WTC11 (cell line): Measurements from ENCODE around the gene GBP5.

ENCODE experiments used
- ESRRA ChIP-seq: sonication (generic); formaldehyde crosslinking; IDR thresholded peaks from 2 replicates; pipeline ENCODE4 v1.8.1; 2022; ENCODE audit warnings: mild to moderate bottlenecking, missing genetic modification reagents, borderline replicate concordance
- JUN ChIP-seq: sonication (generic); formaldehyde crosslinking; IDR thresholded peaks from 2 replicates; pipeline ENCODE4 v1.8.0; 2023; ENCODE audit warnings: mild to moderate bottlenecking, missing genetic modification reagents
- NFYB ChIP-seq: sonication (generic); formaldehyde crosslinking; conservative IDR thresholded peaks from 2 replicates; pipeline ENCODE4 v1.8.0; 2022; ENCODE audit warnings: low read depth, missing genetic modification reagents
- NR2C2 ChIP-seq: sonication (generic); formaldehyde crosslinking; IDR thresholded peaks from 2 replicates; pipeline ENCODE4 v1.8.0; 2022; ENCODE audit warnings: mild to moderate bottlenecking, missing genetic modification reagents
- TP53 ChIP-seq: sonication (generic); formaldehyde crosslinking; IDR thresholded peaks from 2 replicates; pipeline ENCODE4 v1.8.1; 2023; ENCODE audit warnings: mild to moderate bottlenecking, missing genetic modification reagents
- ZNF138 ChIP-seq: sonication (generic); formaldehyde crosslinking; conservative IDR thresholded peaks from 2 replicates; pipeline ENCODE4 v1.8.1; 2022; ENCODE audit warnings: mild to moderate bottlenecking, moderate library complexity, missing genetic modification reagents
- TF ChIP-seq, protein P1 (sequence below): fragments of 200-600 bp; IDR thresholded peaks from 2 replicates; pipeline ENCODE4 v1.8.0; 2022; ENCODE audit warnings: antibody characterized with exemption
- TF ChIP-seq, protein P2 (sequence below): sonication (generic); formaldehyde crosslinking; conservative IDR thresholded peaks from 2 replicates; pipeline ENCODE4 v1.8.1; 2022; ENCODE audit warnings: mild to moderate bottlenecking, missing genetic modification reagents
- TF ChIP-seq, protein P3 (sequence below): sonication (generic); formaldehyde crosslinking; IDR thresholded peaks from 2 replicates; pipeline ENCODE4 v1.8.0; 2022; ENCODE audit warnings: mild to moderate bottlenecking, missing genetic modification reagents
- TF ChIP-seq, protein P4 (sequence below): sonication (generic); formaldehyde crosslinking; IDR thresholded peaks from 2 replicates; pipeline ENCODE4 v1.8.1; 2022; ENCODE audit warnings: low read depth, mild to moderate bottlenecking, moderate library complexity, missing genetic modification reagents, borderline replicate concordance

DNA sequence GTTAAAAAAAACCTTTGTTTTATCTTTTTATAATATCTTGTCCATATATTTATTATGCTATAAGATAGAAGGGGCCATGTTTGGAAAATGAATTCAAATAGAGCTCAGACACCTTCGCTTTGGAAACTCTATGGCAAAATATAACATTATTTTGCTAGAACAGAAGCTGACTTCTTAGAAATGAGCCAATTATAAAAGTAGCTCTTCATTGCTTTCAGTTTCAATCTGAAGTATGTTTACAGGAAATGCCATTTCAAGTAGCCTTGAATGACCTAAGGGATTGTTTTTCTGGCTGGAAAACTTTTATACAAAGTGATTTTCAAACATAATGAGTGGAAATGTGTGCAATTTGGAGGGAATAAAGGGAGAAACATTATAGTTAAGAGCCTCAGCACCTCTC, 37.8 kb upstream of the GBP5 start:
- TF ChIP-seq, protein P1, sequence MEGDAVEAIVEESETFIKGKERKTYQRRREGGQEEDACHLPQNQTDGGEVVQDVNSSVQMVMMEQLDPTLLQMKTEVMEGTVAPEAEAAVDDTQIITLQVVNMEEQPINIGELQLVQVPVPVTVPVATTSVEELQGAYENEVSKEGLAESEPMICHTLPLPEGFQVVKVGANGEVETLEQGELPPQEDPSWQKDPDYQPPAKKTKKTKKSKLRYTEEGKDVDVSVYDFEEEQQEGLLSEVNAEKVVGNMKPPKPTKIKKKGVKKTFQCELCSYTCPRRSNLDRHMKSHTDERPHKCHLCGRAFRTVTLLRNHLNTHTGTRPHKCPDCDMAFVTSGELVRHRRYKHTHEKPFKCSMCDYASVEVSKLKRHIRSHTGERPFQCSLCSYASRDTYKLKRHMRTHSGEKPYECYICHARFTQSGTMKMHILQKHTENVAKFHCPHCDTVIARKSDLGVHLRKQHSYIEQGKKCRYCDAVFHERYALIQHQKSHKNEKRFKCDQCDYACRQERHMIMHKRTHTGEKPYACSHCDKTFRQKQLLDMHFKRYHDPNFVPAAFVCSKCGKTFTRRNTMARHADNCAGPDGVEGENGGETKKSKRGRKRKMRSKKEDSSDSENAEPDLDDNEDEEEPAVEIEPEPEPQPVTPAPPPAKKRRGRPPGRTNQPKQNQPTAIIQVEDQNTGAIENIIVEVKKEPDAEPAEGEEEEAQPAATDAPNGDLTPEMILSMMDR = no peak
- TF ChIP-seq, protein P2, sequence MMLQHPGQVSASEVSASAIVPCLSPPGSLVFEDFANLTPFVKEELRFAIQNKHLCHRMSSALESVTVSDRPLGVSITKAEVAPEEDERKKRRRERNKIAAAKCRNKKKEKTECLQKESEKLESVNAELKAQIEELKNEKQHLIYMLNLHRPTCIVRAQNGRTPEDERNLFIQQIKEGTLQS (CRISPR knock-in tag) = no peak
- TF ChIP-seq, protein P3, sequence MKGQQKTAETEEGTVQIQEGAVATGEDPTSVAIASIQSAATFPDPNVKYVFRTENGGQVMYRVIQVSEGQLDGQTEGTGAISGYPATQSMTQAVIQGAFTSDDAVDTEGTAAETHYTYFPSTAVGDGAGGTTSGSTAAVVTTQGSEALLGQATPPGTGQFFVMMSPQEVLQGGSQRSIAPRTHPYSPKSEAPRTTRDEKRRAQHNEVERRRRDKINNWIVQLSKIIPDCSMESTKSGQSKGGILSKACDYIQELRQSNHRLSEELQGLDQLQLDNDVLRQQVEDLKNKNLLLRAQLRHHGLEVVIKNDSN (CRISPR knock-in tag) = no peak
- TF ChIP-seq ESRRA (CRISPR knock-in tag) (no peak), NR2C2 (CRISPR knock-in tag) (no peak), TP53 (CRISPR knock-in tag) (no peak), NFYB (CRISPR knock-in tag) (no peak), JUN (no peak), ZNF138 (no peak)
- TF ChIP-seq, protein P4, sequence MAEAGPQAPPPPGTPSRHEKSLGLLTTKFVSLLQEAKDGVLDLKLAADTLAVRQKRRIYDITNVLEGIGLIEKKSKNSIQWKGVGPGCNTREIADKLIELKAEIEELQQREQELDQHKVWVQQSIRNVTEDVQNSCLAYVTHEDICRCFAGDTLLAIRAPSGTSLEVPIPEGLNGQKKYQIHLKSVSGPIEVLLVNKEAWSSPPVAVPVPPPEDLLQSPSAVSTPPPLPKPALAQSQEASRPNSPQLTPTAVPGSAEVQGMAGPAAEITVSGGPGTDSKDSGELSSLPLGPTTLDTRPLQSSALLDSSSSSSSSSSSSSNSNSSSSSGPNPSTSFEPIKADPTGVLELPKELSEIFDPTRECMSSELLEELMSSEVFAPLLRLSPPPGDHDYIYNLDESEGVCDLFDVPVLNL = no peak
